GM21825 (cell line): Measurements from ENCODE around the gene MON1A.
A peak's percentile ranks its signal among the peaks of the same experiment; 100 is the strongest.
"Not testable (repeated sequence)": the region's sequence is repeated elsewhere in the genome, so short reads cannot be mapped to it uniquely, and the experiment has no call there.

Source experiments
- ATAC-seq: cut with Tn5 transposase; IDR thresholded peaks from one replicate; pipeline ENCODE4 v1.9.1; 2021; ENCODE audit warnings: mild to moderate bottlenecking, moderate library complexity; ENCODE audit not compliant: unreplicated experiment

The MON1A gene, protein sequence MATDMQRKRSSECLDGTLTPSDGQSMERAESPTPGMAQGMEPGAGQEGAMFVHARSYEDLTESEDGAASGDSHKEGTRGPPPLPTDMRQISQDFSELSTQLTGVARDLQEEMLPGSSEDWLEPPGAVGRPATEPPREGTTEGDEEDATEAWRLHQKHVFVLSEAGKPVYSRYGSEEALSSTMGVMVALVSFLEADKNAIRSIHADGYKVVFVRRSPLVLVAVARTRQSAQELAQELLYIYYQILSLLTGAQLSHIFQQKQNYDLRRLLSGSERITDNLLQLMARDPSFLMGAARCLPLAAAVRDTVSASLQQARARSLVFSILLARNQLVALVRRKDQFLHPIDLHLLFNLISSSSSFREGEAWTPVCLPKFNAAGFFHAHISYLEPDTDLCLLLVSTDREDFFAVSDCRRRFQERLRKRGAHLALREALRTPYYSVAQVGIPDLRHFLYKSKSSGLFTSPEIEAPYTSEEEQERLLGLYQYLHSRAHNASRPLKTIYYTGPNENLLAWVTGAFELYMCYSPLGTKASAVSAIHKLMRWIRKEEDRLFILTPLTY

DNA sequence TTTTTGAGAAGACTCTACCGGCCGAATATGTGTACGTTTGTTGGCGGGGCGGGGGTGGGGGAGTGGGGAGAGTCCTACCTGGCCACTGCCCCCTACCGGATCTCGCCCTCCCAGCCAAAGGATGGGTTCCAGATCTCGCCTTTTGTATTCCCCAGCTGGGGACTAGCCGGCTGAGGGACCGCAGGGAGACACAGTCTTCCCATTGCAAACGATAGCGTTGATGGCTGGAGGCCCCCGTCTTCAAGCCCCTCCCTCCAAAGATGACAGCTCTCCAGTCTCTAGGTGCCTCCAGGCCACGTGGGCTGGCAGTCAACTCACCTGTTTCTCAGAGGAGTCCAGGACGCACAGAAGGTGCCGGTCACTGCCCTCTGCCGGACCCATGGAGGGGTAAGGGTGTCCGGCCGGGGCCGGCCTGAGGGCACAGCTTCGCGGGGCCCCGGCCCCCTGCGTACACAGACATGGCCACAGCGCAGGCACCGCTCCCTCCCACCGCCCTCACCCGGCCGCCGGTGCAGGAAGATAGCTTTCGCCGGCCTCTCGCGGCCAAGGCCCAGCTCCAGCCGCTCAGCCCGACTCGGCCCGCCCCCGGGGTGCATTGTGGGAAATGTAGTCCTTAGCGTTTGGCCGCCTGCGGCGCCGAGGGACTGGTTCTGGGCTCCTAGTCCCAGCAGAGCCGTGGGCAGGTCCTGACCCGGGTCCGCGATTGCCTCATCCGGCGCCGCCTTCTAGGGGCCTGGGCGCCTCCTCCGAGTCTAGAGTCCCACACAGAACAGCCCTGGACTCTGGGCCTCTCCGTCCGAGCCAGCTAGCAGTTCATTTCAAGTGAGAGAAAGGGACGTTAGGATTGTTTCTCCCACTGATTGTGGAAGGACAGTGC lies at the start of gene MON1A:
Gene MON1A (minus strand): TSS at position 521 of the 877 bp plus-strand sequence. CDS start 16,465 bp downstream, outside the sequence.
- peak; percentile 83 for ATAC-seq

- ATAC-seq, result no peak
Observed at GRCh38 chr3:49976942-49977341, 47.3 kb upstream of the MON1A start.

- ATAC-seq, result no peak
Observed at GRCh38 chr3:49972656-49973055, 43.0 kb upstream of the MON1A start.

DNA sequence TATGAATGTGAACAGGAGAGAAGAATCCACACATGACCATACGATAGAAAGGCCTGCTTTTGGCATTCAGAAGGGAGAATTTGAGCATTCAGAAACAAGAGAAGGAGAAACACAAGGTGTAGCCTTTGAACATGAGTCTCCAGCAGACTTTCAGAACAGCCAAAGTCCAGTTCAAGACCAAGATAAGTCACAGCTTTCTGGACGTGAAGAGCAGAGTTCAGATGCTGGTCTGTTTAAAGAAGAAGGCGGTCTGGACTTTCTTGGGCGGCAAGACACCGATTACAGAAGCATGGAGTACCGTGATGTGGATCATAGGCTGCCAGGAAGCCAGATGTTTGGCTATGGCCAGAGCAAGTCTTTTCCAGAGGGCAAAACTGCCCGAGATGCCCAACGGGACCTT lies 38.7 kb upstream of the MON1A start:
- no peak for ATAC-seq

DNA sequence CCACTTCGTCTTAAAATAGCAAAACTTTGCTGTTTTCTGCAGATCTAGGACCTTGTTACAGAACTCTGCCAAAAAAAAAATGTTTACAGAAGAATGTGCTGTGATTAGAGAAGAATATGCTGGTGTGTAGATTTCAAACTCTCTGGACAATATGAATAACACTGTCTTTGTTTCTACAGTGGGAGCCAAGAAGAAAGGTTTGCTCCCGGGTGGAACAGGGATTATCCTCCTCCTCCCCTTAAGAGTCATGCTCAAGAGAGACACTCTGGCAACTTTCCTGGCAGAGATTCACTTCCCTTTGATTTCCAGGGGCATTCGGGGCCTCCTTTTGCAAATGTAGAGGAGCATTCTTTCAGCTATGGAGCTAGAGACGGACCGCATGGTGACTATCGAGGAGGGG lies 37.7 kb upstream of the MON1A start:
- no peak for ATAC-seq

- no peak for ATAC-seq
Observed at GRCh38 chr3:49966233-49966942, 36.8 kb upstream of the MON1A start.

DNA sequence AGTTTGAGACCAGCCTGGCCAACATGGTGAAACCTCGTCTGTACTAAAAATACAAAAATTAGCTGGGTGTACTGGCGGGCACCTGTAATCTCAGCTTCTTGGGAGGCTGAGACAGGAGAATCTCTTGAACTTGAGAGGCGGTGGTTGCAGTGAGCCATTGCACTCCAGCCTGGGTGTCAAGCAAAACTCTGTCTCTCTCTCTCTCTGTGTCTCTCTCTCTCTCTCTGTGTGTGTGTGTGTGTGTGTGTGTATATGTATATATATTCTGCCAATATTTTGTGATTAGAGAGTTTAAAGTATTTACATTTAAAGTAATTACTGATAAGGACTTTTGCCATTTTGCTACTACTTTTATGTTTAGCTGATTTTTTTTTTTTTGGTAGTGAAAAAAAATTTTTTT lies 26.0 kb upstream of the MON1A start:
- ATAC-seq, result no peak

- ATAC-seq, result no peak
Observed at GRCh38 chr3:49952924-49953323, 23.3 kb upstream of the MON1A start.

GRCh38 chr3:49942651-49943050 lies 13.0 kb upstream of the MON1A start:
- no peak for ATAC-seq

DNA sequence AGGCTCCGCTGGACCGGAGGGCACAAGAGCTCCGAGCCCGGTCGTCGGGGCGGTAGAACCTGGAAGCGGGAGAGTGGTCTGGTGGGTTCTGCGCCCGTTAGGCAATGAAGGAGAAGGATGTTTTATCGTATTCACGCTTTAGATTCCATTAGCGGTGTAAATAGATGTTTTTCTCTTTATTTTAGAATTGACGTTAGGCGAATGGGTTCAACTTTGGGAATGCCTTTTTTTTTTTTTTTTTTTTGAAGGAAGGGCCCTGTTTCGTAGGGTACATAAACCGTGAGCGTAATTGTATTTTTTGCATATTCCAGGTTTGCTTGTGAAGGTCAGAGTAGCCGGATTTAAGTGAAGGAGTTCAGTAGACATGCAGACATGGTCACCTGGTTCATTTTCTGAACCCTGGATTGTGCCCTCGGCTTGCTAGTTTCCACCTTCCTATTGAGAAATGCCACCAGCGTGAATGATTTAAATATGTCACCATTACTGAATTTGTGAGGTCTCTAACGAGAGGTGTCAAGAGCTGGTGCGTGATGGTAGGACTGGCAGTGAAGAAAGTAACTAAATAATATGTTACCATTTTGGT lies 11.1 kb upstream of the MON1A start:
- no peak for ATAC-seq

GRCh38 chr3:49939858-49940666 lies 10.5 kb upstream of the MON1A start, which contains the start of gene RBM6:
TSS of gene RBM6 (plus strand) at chr3:49940150. CDS start at chr3:49962642, 22,492 bp downstream.
- ATAC-seq, result peak; percentile 90

- ATAC-seq, result no peak
Observed at GRCh38 chr3:49937090-49937489, 7.5 kb upstream of the MON1A start.

GRCh38 chr3:49932281-49932680 lies 2.7 kb upstream of the MON1A start:
- not testable (repeated sequence) for ATAC-seq

GRCh38 chr3:49930922-49931321 lies 1.3 kb upstream of the MON1A start:
- ATAC-seq, result no peak

GRCh38 chr3:49930168-49930690 lies 618 bp upstream of the MON1A start:
- no peak for ATAC-seq

DNA sequence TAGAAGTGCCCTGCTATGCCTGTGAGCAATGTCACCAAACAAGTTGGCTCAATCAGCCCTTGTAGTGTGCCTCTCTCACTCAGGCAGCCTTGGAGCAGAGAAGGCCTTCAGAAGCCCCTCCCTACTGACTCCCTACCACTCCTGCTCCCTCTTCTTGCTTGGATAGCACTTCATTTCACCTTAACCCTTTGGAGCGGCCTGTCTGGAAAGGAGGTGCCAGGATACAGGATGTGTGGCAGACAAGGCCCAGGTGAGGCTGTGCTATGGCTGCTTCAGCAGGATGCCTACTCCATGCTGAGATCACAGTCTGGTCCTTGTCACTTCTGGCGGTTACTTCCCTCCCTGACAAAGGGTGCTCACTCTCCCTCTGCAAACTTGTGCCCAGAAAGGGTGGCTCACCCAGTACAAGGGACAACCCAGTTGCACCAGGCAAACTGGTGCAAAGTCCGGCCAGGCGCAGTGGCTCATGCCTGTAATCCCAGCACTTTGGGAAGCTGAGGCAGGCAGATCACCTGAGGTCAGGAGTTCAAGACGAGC lies 1.1 kb downstream of the MON1A start:
- ATAC-seq, result no peak

- ATAC-seq, result no peak
Observed at GRCh38 chr3:49927798-49928197, 1.8 kb downstream of the MON1A start.

GRCh38 chr3:49926117-49926728 lies 3.4 kb downstream of the MON1A start:
- ATAC-seq, result no peak

GRCh38 chr3:49925485-49925884 lies 4.1 kb downstream of the MON1A start:
- no peak for ATAC-seq
